Kidney (tissue), 14 donors: ENCODE results near the gene SCGB1C1. TPM values are rescaled to one million over a fixed set of nuclear protein-coding genes. Genes with fewer than 3 reads are reported as not detected.
A peak's percentile ranks its signal among the peaks of the same experiment; 100 is the strongest.

Experiments
- DNase-seq, 5 donors: peaks; one replicate each; pipeline ENCODE4 v3.0.0-alpha.2; 2013 to 2020
- FAIRE-seq: peaks from 2 replicates; lab custom pipeline; 2012; peaks lifted over from hg19 to GRCh38; lab: Jason Lieb, UNC
- H3K27ac ChIP-seq, 2 donors: one replicate each; pipeline ENCODE4 v1.7.0; 2013; ENCODE audit warnings: low read depth in 2 of 2, low read length in 2 of 2, inconsistent platforms in 1 of 2
- H3K27me3 ChIP-seq: one replicate; pipeline ENCODE4 v1.7.1; 2013; ENCODE audit warnings: low read length, inconsistent platforms; ENCODE audit not compliant: control insufficient read depth, insufficient read depth
- H3K36me3 ChIP-seq, 3 donors: one replicate each; pipeline versions ENCODE4 v1.7.0 to v1.7.1; 2013; ENCODE audit warnings: low read length in 3 of 3, control low read depth in 1 of 3, inconsistent platforms in 1 of 3; ENCODE audit not compliant: insufficient read depth in 3 of 3, control insufficient read depth in 2 of 3
- H3K4me1 ChIP-seq, 3 donors: one replicate each; pipeline versions ENCODE4 v1.7.0 to v1.7.1; 2013; ENCODE audit warnings: low read length in 3 of 3, inconsistent platforms in 1 of 3, low read depth in 1 of 3; ENCODE audit not compliant: control insufficient read depth in 2 of 3, insufficient read depth in 2 of 3
- H3K4me3 ChIP-seq, 3 donors: one replicate each; pipeline versions ENCODE4 v1.7.0 to v1.8.1; 2013; ENCODE audit warnings: low read length in 3 of 3, control low read depth in 1 of 3, inconsistent platforms in 1 of 3
- H3K9ac ChIP-seq, 3 donors: one replicate each; pipeline versions ENCODE4 v1.7.0 to v1.7.1; 2013; ENCODE audit warnings: low read length in 3 of 3, control low read depth in 1 of 3, inconsistent platforms in 1 of 3
- H3K9me3 ChIP-seq, 3 donors: one replicate each; pipeline versions ENCODE4 v1.7.0 to v1.7.1; 2013; ENCODE audit warnings: low read length in 3 of 3, control low read depth in 1 of 3, inconsistent platforms in 1 of 3; ENCODE audit not compliant: control insufficient read depth in 2 of 3, insufficient read depth in 1 of 3
- CTCF ChIP-seq: IDR thresholded peaks from 3 replicates; pipeline ENCODE4 v1.5.1; 2012; ENCODE audit warnings: mild to moderate bottlenecking, moderate library complexity, borderline replicate concordance; ENCODE audit not compliant: insufficient read depth; ENCODE audit errors: extremely low read depth
- intact Hi-C: fragments of 100-400 bp; cut with DNase I; formaldehyde crosslinking; loops from one replicate; pipeline ENCODE4 v1.11.1; 2022
- polyA plus RNA-seq: library from polyadenylated mRNA; stranded (reverse); fragments of 350-450 nt; fragmentation: Illumina TruSeq; extraction: RNeasy Lipid Tissue Mini Kit (QIAGEN cat#74804); gene quantifications from one replicate; pipeline ENCODE4 v1.2.3, GENCODE V29; 2014; ENCODE audit warnings: low read depth, low replicate concordance; ENCODE audit not compliant: insufficient read depth
- total RNA-seq: library from RNA; stranded (reverse); fragmentation: NEBNext Ultra II Directional; extraction: Animal tissue kit (Norgen Biotek cat#: 25700); gene quantifications from one replicate; pipeline ENCODE4 v1.2.1, GENCODE V29; 2021
- donor health status: control.
- donor health status: control.
- donor health status: control.
- donor health status: control.
- donor health status: control.
- donor health status: DM: yes; HTN: yes; CAD: no.
- donor health status: Normal renal cell carcinoma (clear cell type).

Gene SCGB1C1
- total and polyA plus RNA-seq, 2 donors from 2014 or later: not detected

- no peak overlapping the region for H3K9ac ChIP-seq
- DNase-seq: peak in 1 of 5 donors; percentile 66
- no peak overlapping the region for H3K4me3 ChIP-seq
- H3K36me3 ChIP-seq: peaks cover 0 to 24% (median 21%) of the 10 kb centered on the region in 3 donors
- TF ChIP-seq CTCF: no peak
- peaks cover 0 to 19% (median 11%) of the 10 kb centered on the region in 3 donors for H3K4me1 ChIP-seq
- no peak for FAIRE-seq
- no peaks in the 10 kb centered on the region for H3K9me3 ChIP-seq
- intact Hi-C loops: no loop called here
- no peaks in the 10 kb centered on the region for H3K27me3 ChIP-seq
- H3K27ac ChIP-seq: no peak overlapping the region
Measured at GRCh38 chr11:203945-204586, 11.2 kb downstream of the SCGB1C1 start.

GRCh38 chr11:204587-205109 lies 11.8 kb downstream of the SCGB1C1 start:
- FAIRE-seq: no peak
- DNase-seq: peak in 1 of 5 donors; percentile 69
- Histone ChIP-seq H3K27me3 (no peaks in the 10 kb centered on the region), H3K4me3 (no peak overlapping the region), H3K36me3 (peaks cover 0 to 26% (median 21%) of the 10 kb centered on the region in 3 donors), H3K9ac (no peak overlapping the region), H3K9me3 (no peaks in the 10 kb centered on the region), H3K27ac (no peak overlapping the region), H3K4me1 (peaks cover 0 to 25% (median 17%) of the 10 kb centered on the region in 3 donors)
- intact Hi-C loops: no loop called here
- TF ChIP-seq CTCF: no peak

- intact Hi-C loops: no loop called here
- H3K36me3 ChIP-seq: peaks cover 2 to 32% (median 28%) of the 10 kb centered on the region in 3 donors
- H3K9ac ChIP-seq: peak overlapping the region in 1 of 3 donors; percentile 95
- peak in 1 of 5 donors; percentile 52 for DNase-seq
- H3K4me3 ChIP-seq: peak overlapping the region in 1 of 3 donors; percentile 88
- FAIRE-seq: no peak
- H3K9me3 ChIP-seq: no peaks in the 10 kb centered on the region
- H3K27ac ChIP-seq: no peak overlapping the region
- peaks cover 0 to 33% (median 17%) of the 10 kb centered on the region in 3 donors for H3K4me1 ChIP-seq
- H3K27me3 ChIP-seq: no peaks in the 10 kb centered on the region
- no peak for TF ChIP-seq CTCF
Measured at GRCh38 chr11:205221-206001, 12.5 kb downstream of the SCGB1C1 start.
